ENCODE measurements around the gene THEMIS2.

Gene THEMIS2

GRCh38 chr1:27858072-27858948 lies 14.0 kb upstream of the THEMIS2 start:
- H3K4me3 ChIP-seq (replicated peaks; ENCODE audit: insufficient read depth, low read length): no peak overlapping the region
- TF ChIP-seq CTCF (IDR thresholded peaks at IDR 0.05; ENCODE audit: insufficient read depth, low read length): peak; percentile 100
- no peak for TF ChIP-seq SPI1 (IDR thresholded peaks at IDR 0.05; ENCODE audit: borderline replicate concordance, low read depth)

GRCh38 chr1:27858949-27859576 lies 13.3 kb upstream of the THEMIS2 start:
- Histone ChIP-seq H3K27me3 (ENCODE audit: insufficient read depth, poor library complexity, severe bottlenecking) (no peaks in the 10 kb centered on the region), H3K27ac (replicated peaks) (peak overlapping the region; percentile 48), H3K4me3 (replicated peaks; ENCODE audit: insufficient read depth, low read length) (no peak overlapping the region)
- TF ChIP-seq GABPA (IDR thresholded peaks at IDR 0.05; ENCODE audit: low read depth) (no peak), CTCF (IDR thresholded peaks at IDR 0.05; ENCODE audit: insufficient read depth, low read length) (no peak), SPI1 (IDR thresholded peaks at IDR 0.05; ENCODE audit: borderline replicate concordance, low read depth) (no peak), REST (IDR thresholded peaks at IDR 0.05; ENCODE audit: insufficient replicate concordance, low read depth) (no peak), POLR2AphosphoS5 (IDR thresholded peaks at IDR 0.05; ENCODE audit: low read depth) (no peak)
- no peak for DNase-seq (ENCODE audit: low read depth in 1 of 2, low spot score in 1 of 2)

More at GRCh38 chr1:27858072-27858948, 14.0 kb upstream of the THEMIS2 start:
- peak in 1 of 2 experiments; percentile 91 for DNase-seq (ENCODE audit: low read depth in 1 of 2, low spot score in 1 of 2)
- Histone ChIP-seq H3K27ac (replicated peaks) (peak overlapping the region; percentile 48), H3K27me3 (ENCODE audit: insufficient read depth, poor library complexity, severe bottlenecking) (no peaks in the 10 kb centered on the region)

- TF ChIP-seq SPI1 (IDR thresholded peaks at IDR 0.05; ENCODE audit: borderline replicate concordance, low read depth): no peak
- no peak for TF ChIP-seq POLR2AphosphoS5 (IDR thresholded peaks at IDR 0.05; ENCODE audit: low read depth)
- no peak for TF ChIP-seq REST (IDR thresholded peaks at IDR 0.05; ENCODE audit: insufficient replicate concordance, low read depth)
- no peaks in the 10 kb centered on the region for H3K27me3 ChIP-seq (ENCODE audit: insufficient read depth, poor library complexity, severe bottlenecking)
- DNase-seq (ENCODE audit: low read depth in 1 of 2, low spot score in 1 of 2): no peak
- H3K4me3 ChIP-seq (replicated peaks; ENCODE audit: insufficient read depth, low read length): no peak overlapping the region
- H3K27ac ChIP-seq (replicated peaks): no peak overlapping the region
Measured at GRCh38 chr1:27861436-27861835, 10.9 kb upstream of the THEMIS2 start.

GRCh38 chr1:27862004-27862403 lies 10.3 kb upstream of the THEMIS2 start:
- Histone ChIP-seq H3K27ac (replicated peaks) (peak overlapping the region; percentile 87), H3K27me3 (ENCODE audit: insufficient read depth, poor library complexity, severe bottlenecking) (no peaks in the 10 kb centered on the region), H3K4me3 (replicated peaks; ENCODE audit: insufficient read depth, low read length) (no peak overlapping the region)
- no peak for TF ChIP-seq GABPA (IDR thresholded peaks at IDR 0.05; ENCODE audit: low read depth)
- no peak for TF ChIP-seq CTCF (IDR thresholded peaks at IDR 0.05; ENCODE audit: insufficient read depth, low read length)
- no peak for TF ChIP-seq POLR2AphosphoS5 (IDR thresholded peaks at IDR 0.05; ENCODE audit: low read depth)
- no peak for TF ChIP-seq REST (IDR thresholded peaks at IDR 0.05; ENCODE audit: insufficient replicate concordance, low read depth)
- DNase-seq (ENCODE audit: low read depth in 1 of 2, low spot score in 1 of 2): no peak

All from HL-60 (cell line).